Neural progenitor cell (in vitro differentiated cells): ENCODE data around the gene DNAJC15. TPM values are rescaled to one million over a fixed set of nuclear protein-coding genes. Genes with fewer than 3 reads are reported as not detected.

ENCODE experiments used
- DNase-seq: peaks from one replicate; pipeline ENCODE4 v3.0.0-alpha.2; 2016; ENCODE audit warnings: low spot score
- H2AFZ ChIP-seq: fragments of 200-600 bp; sonication (generic); replicated peaks from 2 replicates; pipeline ENCODE4 v1.6.1; 2016; ENCODE audit warnings: antibody characterized with exemption
- H3F3A ChIP-seq: fragments of 200-600 bp; sonication (generic); 2 replicates; pipeline ENCODE4 v1.6.1; 2016; ENCODE audit warnings: antibody characterized with exemption, low read depth
- H3K27ac ChIP-seq: fragments of 200-600 bp; sonication (generic); 2 replicates; pipeline ENCODE4 v1.5.1; 2016; ENCODE audit warnings: mild to moderate bottlenecking
- H3K27me3 ChIP-seq: fragments of 200-600 bp; sonication (generic); 2 replicates; pipeline ENCODE4 v1.6.1; 2016; ENCODE audit warnings: mild to moderate bottlenecking, moderate library complexity
- H3K36me3 ChIP-seq: fragments of 200-600 bp; sonication (generic); 2 replicates; pipeline ENCODE4 v1.5.1; 2016
- H3K4me1 ChIP-seq: fragments of 200-600 bp; sonication (generic); 2 replicates; pipeline ENCODE4 v1.6.1; 2016; ENCODE audit warnings: mixed run types
- H3K4me2 ChIP-seq: fragments of 200-600 bp; sonication (generic); 2 replicates; pipeline ENCODE4 v1.6.1; 2016
- H3K4me3 ChIP-seq: fragments of 200-600 bp; sonication (generic); 2 replicates; pipeline ENCODE4 v1.5.1; 2016
- H3K79me2 ChIP-seq: fragments of 200-600 bp; sonication (generic); 2 replicates; pipeline ENCODE4 v1.6.1; 2016; ENCODE audit warnings: low read depth
- H3K9ac ChIP-seq: fragments of 200-600 bp; sonication (generic); 2 replicates; pipeline ENCODE4 v1.6.1; 2016
- H3K9me3 ChIP-seq: fragments of 200-600 bp; sonication (generic); 2 replicates; pipeline ENCODE4 v1.5.1; 2016; ENCODE audit warnings: low read depth
- H4K20me1 ChIP-seq: fragments of 200-600 bp; sonication (generic); 2 replicates; pipeline ENCODE4 v1.6.1; 2016; ENCODE audit warnings: low read depth
- H3K27ac Mint-ChIP-seq: 3 replicates; pipeline ENCODE4 v1.8.0; 2021; ENCODE audit warnings: mixed read lengths
- H3K27me3 Mint-ChIP-seq: 2 replicates; pipeline ENCODE4 v1.8.0; 2022; ENCODE audit warnings: low read depth, mild to moderate bottlenecking, inconsistent platforms, moderate library complexity, mixed read lengths; ENCODE audit not compliant: insufficient read depth
- H3K36me3 Mint-ChIP-seq: 3 replicates; pipeline ENCODE4 v1.8.0; 2021; ENCODE audit warnings: mixed read lengths
- H3K4me1 Mint-ChIP-seq: 3 replicates; pipeline ENCODE4 v1.8.0; 2021; ENCODE audit warnings: mixed read lengths
- H3K4me3 Mint-ChIP-seq: 3 replicates; pipeline ENCODE4 v1.8.0; 2021; ENCODE audit warnings: mild to moderate bottlenecking, moderate library complexity, mixed read lengths
- H3K9me3 Mint-ChIP-seq: 3 replicates; pipeline ENCODE4 v1.8.0; 2020; ENCODE audit warnings: mixed read lengths
- CTCF ChIP-seq: fragments of 200-600 bp; sonication (generic); IDR thresholded peaks from 2 replicates; pipeline ENCODE4 v1.5.1; 2017; ENCODE audit warnings: antibody characterized with exemption, mild to moderate bottlenecking
- EZH2 ChIP-seq: fragments of 200-600 bp; sonication (generic); IDR thresholded peaks from 2 replicates; pipeline ENCODE4 v1.6.1; 2017; ENCODE audit warnings: antibody characterized with exemption, mild to moderate bottlenecking, moderate library complexity
- EZH2phosphoT487 ChIP-seq: fragments of 200-600 bp; sonication (generic); IDR thresholded peaks from 2 replicates; pipeline ENCODE4 v1.6.1; 2017; ENCODE audit warnings: antibody characterized with exemption
- total RNA-seq: library from RNA; depleted of rRNA; stranded (reverse); fragments of >200 nt; gene quantifications from 2 replicates; pipeline ENCODE4 v1.2.3, GENCODE V29; 2015; ENCODE audit warnings: low replicate concordance

Gene DNAJC15
- total RNA-seq, 1 donor from 2014 or later = 3.2 TPM

- H3K9ac ChIP-seq = no peak overlapping the region
- H3K27me3 ChIP-seq = no peaks in the 10 kb centered on the region
- H4K20me1 ChIP-seq = no peaks in the 10 kb centered on the region
- no peak overlapping the region for H3K4me3 ChIP-seq
- Mint-ChIP-seq H3K27me3 (no peaks in the 10 kb centered on the region), H3K4me1 (peaks cover 45% of the 10 kb centered on the region), H3K9me3 (no peaks in the 10 kb centered on the region), H3K36me3 (no peaks in the 10 kb centered on the region), H3K27ac (peak overlapping the region; percentile 97), H3K4me3 (no peak overlapping the region)
- DNase-seq = no peak
- TF ChIP-seq EZH2 = no peak
- no peak for TF ChIP-seq CTCF
- TF ChIP-seq EZH2phosphoT487 = no peak
- no peak overlapping the region for H3K27ac ChIP-seq
- H3K36me3 ChIP-seq = no peaks in the 10 kb centered on the region
- peaks cover 48% of the 10 kb centered on the region for H3K4me1 ChIP-seq
- H3K9me3 ChIP-seq = no peaks in the 10 kb centered on the region
- H3K4me2 ChIP-seq = no peak overlapping the region
- peaks cover 16% of the 10 kb centered on the region for H3F3A ChIP-seq
- no peaks in the 10 kb centered on the region for H3K79me2 ChIP-seq
- no peak overlapping the region for H2AFZ ChIP-seq
These were observed 105.1 kb downstream of the DNAJC15 start for GRCh38 chr13:43128504-43128961.

GRCh38 chr13:43129066-43129465, 105.7 kb downstream of the DNAJC15 start:
- H3K9me3 ChIP-seq = no peaks in the 10 kb centered on the region
- no peaks in the 10 kb centered on the region for H4K20me1 ChIP-seq
- H2AFZ ChIP-seq = no peak overlapping the region
- H3F3A ChIP-seq = peaks cover 16% of the 10 kb centered on the region
- no peak overlapping the region for H3K27ac ChIP-seq
- H3K4me2 ChIP-seq = no peak overlapping the region
- Mint-ChIP-seq H3K4me3 (no peak overlapping the region), H3K4me1 (peaks cover 45% of the 10 kb centered on the region), H3K27ac (no peak overlapping the region), H3K9me3 (no peaks in the 10 kb centered on the region), H3K36me3 (no peaks in the 10 kb centered on the region), H3K27me3 (no peaks in the 10 kb centered on the region)
- TF ChIP-seq CTCF = no peak
- TF ChIP-seq EZH2phosphoT487 = no peak
- no peak for TF ChIP-seq EZH2
- H3K27me3 ChIP-seq = no peaks in the 10 kb centered on the region
- no peaks in the 10 kb centered on the region for H3K36me3 ChIP-seq
- H3K9ac ChIP-seq = no peak overlapping the region
- no peaks in the 10 kb centered on the region for H3K79me2 ChIP-seq
- no peak for DNase-seq
- peaks cover 48% of the 10 kb centered on the region for H3K4me1 ChIP-seq
- no peak overlapping the region for H3K4me3 ChIP-seq

GRCh38 chr13:43129511-43130110, 106.2 kb downstream of the DNAJC15 start:
- Mint-ChIP-seq H3K27ac (peak overlapping the region; percentile 22), H3K27me3 (no peaks in the 10 kb centered on the region), H3K36me3 (no peaks in the 10 kb centered on the region), H3K4me3 (no peak overlapping the region), H3K4me1 (peaks cover 44% of the 10 kb centered on the region), H3K9me3 (no peaks in the 10 kb centered on the region)
- Histone ChIP-seq H3K4me1 (peaks cover 48% of the 10 kb centered on the region), H3K9me3 (no peaks in the 10 kb centered on the region), H2AFZ (no peak overlapping the region), H3K27me3 (no peaks in the 10 kb centered on the region), H3K4me3 (no peak overlapping the region), H3K36me3 (no peaks in the 10 kb centered on the region), H3K79me2 (no peaks in the 10 kb centered on the region), H3K27ac (no peak overlapping the region), H3K9ac (no peak overlapping the region), H3F3A (peaks cover 16% of the 10 kb centered on the region), H3K4me2 (no peak overlapping the region), H4K20me1 (no peaks in the 10 kb centered on the region)
- TF ChIP-seq EZH2 (no peak), EZH2phosphoT487 (no peak), CTCF (no peak)
- no peak for DNase-seq
